HCEC 1CT (cell line): Measurements from ENCODE around the gene CD69.
"Not testable (repeated sequence)": the region's sequence is repeated elsewhere in the genome, so short reads cannot be mapped to it uniquely, and the experiment has no call there.

ENCODE experiments used
- DNase-seq: peaks from one replicate; pipeline ENCODE4 v3.0.0-alpha.2; 2017

Gene CD69

DNA sequence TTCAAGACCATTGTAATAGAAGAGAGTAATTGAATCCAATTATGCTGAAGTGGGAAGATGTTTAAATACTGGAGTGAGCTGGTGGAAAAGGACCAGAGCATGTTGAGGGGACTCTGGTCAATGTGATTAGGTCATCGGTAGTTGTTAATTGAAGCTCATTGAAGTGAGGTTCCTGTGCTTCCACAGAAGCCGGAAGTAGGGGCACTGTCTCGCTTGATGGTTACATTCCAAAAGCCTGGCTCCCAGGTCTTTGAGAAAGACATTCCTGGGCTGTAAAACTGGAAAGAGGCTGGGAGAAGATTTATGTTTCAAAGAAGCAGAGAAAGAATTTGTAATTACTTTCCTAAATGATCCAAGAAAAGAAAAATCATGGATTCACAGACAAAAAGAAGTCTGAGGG, 15.5 kb downstream of the CD69 start:
- no peak for DNase-seq

DNA sequence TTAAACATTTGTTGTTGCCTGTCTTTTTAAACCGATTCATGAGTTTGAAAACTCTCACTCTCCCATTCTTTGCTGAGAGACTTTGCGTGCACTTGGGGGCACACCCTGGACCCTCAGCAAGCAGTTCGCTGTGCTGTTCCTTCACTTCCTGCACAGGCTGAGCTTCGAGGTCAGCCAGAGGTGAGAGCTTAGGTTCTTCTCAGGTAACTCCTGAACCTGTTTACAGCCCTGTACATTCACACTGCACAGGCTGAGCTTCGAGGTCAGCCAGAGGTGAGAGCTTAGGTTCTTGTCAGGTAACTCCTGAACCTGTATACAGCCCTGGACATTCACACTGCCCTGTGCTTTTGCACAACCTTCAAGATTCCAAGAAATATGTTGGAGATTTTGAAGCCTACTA, 18.0 kb downstream of the CD69 start:
- DNase-seq, result no peak

DNA sequence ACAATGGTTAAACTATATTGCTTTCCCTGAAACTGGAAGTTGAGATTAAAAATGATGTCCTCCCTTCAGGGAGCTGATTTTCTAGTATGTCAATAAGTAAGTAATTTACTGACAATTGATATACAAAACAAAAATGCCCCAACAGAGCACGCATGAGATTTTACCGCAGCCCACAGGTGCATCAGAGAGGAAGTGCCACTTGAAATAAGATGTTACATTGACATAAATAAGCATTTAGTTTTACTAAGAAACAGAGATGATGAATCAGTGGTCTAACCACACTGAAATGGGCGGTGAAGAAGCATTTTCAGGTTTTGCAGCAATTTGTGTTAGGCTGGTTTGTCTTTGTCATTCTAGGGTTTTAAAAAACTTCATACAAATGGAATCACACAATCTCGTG, 19.0 kb downstream of the CD69 start:
- DNase-seq, result no peak

- no peak for DNase-seq
These were observed 20.5 kb downstream of the CD69 start for GRCh38 chr12:9740106-9740750.

GRCh38 chr12:9739404-9740105, 21.1 kb downstream of the CD69 start:
- not testable (repeated sequence) for DNase-seq

GRCh38 chr12:9738905-9739304, 21.8 kb downstream of the CD69 start:
- not testable (repeated sequence) for DNase-seq

GRCh38 chr12:9736936-9737705, 23.6 kb downstream of the CD69 start:
- DNase-seq, result no peak

DNA sequence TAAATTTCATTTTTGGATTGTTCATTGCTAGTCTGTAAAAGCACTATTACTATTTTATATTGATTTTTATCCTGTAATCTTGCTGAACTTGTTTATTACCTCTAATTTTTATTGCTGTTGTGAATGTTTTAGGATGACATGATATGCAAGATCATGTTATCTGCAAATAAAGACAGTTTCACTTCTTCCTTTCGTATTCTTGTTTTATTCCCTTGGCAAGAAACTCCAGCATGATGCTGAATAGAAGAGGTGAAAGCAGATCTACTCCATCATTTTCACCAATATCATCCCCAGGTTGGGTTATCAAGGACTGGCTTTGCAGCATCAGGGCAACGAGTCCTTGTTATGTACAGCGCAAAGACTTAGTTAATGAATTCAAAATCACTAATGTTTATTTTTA, 25.1 kb downstream of the CD69 start:
- DNase-seq, result no peak

GRCh38 chr12:9732921-9733461, 27.7 kb downstream of the CD69 start, which contains the start of gene CLECL1:
Gene CLECL1, minus strand, starts transcription at chr12:9733097.
- DNase-seq, result no peak

DNA sequence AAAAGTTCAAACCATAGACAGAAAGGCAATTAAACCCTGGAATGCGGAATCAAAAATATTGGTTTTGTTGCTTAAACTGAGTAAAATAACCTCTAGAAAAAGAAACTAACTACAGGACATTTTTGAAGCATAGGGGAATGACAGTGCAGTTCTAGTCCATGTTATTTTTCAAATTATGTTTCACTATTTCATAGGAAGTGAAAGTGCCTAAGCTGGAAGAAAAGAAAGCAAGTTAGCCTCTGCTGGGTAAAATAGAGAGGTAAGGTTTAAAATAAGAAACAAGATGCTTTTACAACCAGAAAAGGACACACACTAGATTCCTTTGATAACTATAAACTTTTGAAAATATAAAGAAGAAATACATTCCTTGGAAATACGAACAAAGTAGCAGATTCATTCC, 28.9 kb downstream of the CD69 start:
- no peak for DNase-seq

GRCh38 chr12:9731393-9731792, 29.3 kb downstream of the CD69 start:
- no peak for DNase-seq

DNA sequence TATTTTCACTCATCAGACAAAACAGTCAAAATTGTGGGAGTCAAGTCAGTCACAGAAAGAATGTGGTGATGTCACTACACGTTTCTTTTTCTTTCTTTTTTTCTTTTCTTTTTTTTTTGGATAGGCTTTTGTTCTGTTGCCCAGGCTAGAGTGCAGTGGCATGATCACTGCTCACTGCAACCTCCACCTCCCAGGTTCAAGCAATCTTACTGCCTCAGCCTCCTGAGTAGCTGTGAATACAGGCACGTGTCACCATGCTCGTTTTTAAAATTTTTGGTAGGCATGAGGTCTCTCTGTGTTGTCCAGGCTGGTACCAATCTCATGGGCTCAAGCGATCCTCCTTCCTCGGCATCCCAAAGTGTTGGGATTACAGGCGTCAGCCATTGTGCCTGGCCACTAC, 30.1 kb downstream of the CD69 start:
- no peak for DNase-seq

DNA sequence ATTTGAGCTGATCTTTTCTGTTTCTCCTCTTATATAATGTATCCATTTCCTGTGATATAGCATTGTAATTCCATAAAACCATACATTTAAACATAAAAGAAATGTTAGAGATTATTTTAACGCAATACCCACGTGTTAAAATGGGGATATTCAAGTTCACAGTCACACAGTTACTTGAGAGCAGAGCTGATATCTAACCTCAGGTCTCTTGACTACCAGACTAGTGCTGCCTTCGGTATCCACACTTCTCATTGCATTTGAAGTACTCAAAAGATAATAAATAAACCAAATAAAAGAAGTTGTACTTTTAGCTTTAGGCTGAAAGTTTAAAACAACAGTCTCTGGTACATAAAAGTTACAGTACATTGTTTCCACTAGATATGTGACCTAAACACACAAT, 30.7 kb downstream of the CD69 start:
- no peak for DNase-seq

GRCh38 chr12:9729082-9729481, 31.6 kb downstream of the CD69 start:
- DNase-seq, result no peak

DNA sequence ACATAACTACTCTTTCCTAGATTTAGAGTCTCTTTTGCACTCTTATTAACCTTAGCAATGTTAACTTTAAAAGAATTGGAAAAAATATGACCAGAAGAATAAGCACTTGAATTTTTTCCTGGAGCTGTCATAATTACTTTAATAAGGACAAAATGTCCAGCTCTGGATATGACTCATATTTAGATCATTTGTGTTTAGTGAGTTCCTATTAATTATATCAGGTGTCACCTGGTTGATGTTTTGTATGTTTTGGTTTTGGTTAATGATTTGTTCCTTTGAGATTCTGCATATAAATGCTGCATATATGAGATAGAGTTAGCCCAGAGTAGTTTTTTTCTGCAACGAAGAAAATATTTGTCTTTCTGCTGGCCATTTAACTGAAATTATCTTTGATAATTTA, 32.9 kb downstream of the CD69 start:
- peak; percentile 28 for DNase-seq

DNA sequence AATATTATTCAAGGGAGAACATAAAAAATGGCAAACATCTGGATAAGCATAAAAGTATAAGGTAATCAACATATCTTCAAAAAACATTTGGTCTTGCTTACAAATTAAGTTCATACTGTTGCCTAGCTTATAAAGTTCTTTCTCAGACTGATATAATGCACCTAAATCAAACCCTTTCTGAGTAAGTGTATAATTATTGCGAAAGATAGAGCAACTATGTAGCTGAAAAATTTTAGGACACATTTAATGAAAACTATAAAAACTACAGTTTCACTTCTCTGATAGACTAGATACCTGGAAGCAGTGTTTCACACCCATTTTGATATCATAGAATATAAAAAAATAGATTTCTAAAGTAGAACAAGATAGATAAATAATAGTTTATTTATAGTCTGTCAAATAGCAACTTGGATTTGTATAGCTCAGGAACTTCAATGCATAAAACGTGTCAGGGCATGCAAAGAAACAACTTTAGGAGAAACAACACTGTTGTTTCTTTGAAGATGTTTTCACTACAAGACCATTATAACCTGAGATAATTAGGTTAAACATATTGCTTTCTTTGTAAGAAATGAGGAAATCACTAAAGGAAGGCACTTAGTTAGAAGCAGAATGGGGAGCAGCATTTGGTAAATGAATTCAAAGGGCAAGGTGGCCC, 35.4 kb downstream of the CD69 start:
- no peak for DNase-seq

DNA sequence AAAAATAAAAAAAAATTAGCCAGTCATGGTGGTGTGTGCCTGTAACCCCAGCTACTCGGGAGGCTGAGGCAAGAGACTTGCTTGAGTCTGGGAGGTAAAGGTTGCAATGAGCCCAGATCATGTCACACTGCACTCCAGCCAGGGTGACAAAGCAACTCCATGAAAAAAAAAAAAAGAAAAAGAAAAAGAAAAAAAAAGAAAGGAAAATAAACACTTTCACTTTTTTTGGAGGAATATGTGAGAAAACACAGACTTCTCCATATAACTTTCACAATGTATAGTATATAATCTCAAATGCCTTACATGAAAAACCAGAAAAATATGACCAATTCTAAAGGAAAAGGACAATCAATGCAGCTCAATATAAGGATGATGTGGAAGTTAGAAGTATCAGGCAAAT, 36.7 kb downstream of the CD69 start:
- no peak for DNase-seq

DNA sequence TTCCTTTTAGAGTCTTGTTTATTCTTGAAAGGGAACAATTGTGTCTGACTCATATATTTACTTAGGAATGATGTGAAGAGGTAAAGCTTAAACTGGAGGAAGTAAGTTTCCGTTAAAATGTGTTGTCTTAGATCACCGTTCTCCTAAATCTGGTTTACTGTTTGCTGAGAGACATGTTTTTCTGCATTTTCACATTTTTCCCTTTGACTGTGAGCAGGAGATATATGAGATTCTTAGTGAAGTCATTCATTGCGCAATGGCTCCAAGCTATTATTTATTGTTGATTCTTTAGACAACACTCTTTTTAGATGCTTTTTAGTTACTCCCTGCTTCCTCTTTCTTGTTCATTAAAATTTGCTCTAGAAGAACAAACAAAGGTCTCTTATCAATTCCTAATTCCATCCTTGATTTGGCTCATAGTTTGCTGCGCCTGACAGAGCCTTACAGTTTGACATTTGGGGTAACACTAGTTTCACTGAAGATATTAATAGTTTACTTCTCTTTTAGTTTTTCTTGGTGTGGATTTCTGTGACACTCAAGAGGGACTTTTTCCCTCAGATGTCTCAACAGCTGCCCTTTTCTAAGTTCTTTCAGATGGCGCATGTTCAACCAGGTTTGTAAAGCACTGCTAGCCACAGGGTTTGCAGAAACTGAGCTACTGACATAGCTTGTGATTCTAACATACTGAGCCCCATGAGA, 39.2 kb downstream of the CD69 start:
- peak; percentile 79 for DNase-seq

DNA sequence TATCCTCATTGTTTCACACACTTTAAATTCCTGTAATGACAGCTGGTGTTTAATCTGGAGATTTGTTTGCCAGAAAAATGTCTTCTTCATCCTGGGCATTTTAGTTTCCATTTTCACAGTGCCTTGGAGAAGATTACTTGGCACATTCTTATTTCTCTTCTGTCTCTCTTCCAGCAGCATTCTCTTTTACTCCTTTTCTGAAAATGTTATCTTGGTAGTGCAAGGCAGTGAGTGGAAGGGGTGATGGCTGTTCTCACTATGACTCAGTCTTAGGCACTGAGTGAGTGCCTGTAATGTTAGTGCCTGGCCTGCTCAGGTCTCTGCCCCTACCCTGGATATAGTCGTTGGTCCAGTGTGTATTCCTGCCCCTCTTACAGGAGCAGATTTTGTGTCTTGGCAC, 40.9 kb downstream of the CD69 start:
- DNase-seq, result no peak

DNA sequence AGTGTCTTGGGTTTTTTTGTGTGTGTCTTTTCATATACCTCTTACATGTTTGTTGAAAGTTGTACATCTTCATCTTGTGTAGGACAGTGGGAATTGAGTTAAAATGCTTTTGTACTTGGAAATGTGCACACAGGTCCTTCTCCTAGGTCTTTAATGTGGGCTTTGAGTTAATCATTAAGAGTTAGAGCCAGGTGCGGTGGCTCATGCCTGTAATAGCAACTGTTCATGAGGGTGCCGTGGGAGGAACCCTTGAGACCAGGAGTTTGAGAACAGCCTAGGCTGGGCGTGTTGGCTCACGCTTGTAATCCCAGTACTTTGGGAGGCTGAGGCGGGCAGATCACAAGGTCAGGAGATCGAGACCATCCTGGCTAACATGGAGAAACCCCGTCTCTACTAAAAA, 41.7 kb downstream of the CD69 start:
- DNase-seq, result no peak

DNA sequence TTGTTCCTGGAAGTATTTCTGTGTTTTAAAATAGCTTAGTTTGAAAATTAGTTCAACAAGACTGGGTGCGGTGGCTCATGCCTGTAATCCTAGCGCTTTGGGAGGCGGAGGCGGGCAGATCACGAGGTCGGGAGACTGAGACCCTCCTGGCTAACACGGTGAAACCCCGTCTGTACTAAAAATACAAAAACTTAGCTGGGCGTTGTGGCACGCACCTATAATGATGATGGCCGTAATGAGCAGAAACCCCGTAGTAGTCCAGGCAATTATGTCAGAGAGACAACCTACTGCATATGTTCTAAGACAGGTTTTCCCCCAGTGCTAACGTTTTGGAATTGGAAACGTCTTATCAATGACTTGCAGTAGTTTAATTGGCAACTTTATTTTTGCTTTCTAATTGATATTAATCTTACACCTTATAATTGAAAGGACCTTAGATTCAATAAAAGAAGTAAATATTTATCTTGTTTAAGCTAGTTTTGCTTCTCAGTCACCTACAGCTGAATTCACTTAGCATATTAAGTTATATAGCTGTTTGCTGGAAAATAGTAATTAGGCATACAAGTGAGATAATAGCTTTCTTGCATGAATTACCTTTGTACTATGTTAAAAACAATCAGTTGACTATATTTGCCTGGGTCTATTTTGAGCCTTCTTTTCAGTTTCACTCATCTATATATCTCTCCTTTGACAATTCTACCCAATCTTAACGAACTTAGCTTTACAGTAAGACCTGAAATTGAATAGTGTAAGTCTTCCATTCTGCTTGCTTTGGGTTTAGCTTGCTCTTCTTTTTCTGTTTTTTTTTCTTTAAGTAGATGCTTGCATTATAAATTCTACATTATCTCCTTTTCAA, 43.4 kb downstream of the CD69 start:
- no peak for DNase-seq
